GM11168 (cell line): ENCODE data around the gene SLC19A3.
"Not testable (repeated sequence)": the region's sequence is repeated elsewhere in the genome, so short reads cannot be mapped to it uniquely, and the experiment has no call there.

Source experiments
- in situ Hi-C: fragments of 300-500 bp; cut with MboI; formaldehyde crosslinking; loops from one replicate; pipeline ENCODE4 v1.12.0; 2022; ENCODE audit warnings: low sequenced_read_pairs; ENCODE audit not compliant: unreplicated experiment

Gene SLC19A3

DNA sequence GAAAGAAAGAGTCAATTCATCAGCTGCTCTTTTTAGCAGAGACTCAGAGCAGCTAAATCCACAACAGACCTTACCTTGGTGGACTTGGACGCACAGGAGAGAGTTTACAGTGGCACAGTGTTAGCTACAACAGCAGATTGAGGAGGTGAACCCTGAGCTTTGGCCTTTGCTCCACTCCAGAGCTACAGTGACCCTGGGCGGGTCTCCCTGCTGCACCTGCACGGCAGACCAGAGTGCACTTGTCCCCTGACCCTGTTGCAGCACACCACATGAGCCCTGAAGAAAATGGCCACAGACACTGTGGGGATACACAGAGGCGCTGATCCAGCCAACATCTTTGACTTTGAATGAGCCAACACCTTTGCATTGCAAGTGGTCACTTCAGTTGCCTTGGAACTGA lies 11.0 kb downstream of the SLC19A3 start:
- in situ Hi-C loops, result no loop called here

DNA sequence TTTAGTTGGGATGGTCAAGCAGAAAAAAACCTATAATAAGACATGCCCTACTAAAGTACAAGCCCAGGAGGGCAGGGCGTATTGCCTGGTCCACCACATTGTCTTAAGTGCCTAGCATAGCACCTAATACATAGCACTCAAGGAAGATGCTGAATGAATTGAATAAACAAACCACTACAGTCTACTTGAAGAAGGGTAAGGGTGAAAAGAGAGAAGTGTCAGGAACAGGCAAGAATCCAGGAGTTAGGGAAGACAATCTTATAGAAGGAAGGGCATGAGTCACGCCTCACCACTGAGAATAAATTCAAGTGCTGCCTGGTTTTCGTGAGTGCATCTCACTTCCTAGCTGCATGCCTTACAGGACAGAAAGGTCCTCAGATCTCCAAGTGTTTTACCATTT lies 13.9 kb downstream of the SLC19A3 start:
- in situ Hi-C loops, result no loop called here

DNA sequence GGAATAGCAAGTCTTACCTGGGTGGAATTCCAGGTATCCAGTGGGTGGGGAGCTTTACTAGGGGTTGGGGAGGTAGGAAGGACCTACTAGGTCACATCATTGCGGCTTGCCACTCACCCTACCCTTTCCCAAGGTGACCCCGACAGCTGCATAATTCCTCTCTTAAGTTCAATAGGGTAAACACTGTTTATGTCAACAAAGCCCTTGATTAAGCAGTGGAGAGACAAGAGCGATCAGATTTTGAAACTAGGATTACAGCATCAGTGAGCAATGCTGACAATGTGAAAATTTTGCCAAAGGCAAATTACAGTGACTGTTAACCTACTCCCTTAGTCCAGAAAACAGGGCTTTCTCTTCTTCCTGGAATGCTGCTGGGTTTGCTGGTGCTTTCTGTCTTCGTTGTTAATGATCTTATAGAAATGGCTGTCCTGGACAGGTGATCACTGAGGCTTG lies 14.5 kb downstream of the SLC19A3 start:
- in situ Hi-C loops, result no loop called here

DNA sequence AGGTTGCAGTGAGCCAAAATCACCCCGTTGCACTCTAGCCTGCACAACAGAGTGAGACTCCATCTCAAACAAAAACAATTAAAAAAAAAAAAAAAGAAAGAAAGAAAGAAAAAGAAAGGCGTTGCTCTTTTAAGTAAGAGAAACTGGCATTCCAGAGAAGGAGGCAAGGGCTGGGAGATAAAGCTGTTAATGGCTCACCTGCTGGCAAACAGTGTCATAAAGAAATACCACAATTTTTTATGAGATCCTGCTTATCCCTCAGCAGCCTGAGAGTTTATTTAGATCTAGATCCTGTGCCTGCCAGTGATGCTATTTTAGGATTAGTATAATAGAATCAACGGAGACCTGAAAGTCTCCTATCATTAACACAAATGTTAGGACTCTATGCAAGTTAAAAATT lies 16.3 kb downstream of the SLC19A3 start:
- in situ Hi-C loops, result no loop called here

DNA sequence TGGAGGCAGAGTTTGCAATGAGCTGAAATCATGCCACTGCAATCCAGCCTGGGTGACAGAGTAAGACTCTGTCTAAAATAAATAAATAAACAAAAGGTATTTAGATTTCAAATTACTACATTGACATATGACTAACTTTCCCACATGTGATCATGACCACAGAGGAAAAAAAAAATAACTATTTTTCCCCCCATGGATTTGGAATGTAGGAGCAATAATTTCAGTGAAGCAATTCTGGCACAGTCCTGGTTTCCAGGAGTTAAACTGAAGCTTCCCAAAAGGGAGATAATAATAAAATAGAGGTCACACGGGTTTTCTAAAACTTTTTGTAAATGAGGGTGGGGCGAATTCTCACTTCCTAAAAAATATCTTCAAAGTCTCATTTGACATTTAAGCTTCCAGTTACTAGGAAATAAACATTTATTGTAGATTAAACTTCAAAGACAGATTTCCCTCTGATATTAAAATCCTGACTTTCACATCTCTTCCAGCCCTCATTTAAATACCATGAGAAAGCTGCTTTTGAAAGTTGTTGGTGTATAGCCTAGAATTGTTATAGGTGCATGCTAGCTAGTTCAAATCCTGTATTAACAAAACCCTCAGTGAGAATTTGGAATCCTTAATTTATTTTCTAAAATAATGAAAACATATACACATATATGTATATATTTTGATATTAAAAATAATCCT lies 20.7 kb downstream of the SLC19A3 start:
- in situ Hi-C loops, result no loop called here

DNA sequence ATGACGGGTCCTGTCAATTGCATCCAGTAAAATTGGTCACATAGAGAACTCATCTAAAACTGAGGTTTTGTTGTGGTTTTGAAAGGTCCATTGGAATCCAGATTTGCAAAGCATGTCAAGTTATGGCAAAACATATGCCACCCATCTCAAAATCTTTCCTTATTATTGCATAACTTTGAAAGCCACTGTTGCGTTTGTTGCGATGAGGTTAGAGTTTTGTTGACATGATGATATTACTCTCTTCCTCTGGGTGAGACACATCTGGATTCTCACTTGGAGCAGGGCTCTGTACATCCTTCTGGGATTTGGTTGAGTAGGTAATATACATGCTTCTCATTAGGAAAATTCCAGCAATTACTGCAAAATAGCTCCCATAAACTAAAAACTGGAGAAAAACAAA lies 30.6 kb downstream of the SLC19A3 start:
- in situ Hi-C loops, result no loop called here

DNA sequence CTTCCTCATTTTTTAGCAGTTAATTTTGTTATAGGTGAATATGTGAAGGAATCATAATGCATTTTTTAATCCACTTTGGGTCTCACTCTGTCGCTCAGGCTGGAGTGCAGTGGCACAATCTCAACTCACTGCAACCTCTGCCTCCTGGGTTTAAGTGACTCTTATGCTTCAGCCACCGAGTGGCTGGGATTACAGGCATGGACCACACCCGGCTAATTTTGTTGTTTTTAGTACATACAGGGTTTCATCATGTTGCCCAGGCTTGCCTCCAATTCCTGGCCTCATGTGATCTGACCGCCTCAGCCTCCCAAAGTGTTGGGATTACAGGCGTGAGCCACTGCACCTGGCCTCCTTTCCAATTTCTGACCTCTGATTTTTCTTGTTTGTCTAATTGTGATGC lies 33.6 kb downstream of the SLC19A3 start:
- in situ Hi-C loops, result no loop called here

DNA sequence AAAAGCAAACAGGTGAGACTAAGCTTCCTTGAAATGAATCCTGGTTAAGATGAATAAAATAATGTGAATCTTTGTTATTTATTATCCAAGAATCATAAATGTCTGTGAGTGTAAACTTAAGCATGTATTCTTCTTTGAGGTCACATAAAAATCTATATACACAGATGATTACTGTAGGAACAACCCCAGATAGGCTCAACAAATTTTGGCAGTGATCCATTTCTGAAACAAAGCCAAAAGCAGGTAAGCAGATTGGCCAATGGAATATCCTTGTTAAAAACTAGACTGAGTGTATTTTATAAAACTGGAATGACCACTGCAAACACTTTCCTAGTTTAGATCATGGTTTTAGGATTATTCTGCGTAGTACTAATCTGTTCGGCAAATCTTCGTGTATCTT lies 39.9 kb downstream of the SLC19A3 start:
- in situ Hi-C loops, result no loop called here

DNA sequence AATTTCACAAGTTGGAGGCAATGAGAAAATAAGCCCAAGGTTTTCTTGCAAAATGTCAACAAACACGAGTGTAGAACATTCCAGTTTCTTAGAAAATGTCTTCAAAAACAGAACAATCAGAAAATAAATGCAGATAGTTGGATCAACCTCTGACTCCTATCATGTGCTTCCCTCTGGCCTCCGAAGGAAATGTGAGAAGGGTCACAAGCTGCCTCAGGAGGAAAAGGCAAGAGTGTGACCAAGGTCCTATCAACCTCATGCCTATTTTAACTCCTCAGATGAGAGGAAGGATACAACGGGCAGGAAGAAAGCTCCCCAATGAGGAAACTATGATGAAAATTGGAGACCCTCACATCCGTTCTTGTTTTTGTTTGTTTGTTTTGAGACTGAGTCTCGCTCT lies 43.3 kb downstream of the SLC19A3 start:
- in situ Hi-C loops, result no loop called here

DNA sequence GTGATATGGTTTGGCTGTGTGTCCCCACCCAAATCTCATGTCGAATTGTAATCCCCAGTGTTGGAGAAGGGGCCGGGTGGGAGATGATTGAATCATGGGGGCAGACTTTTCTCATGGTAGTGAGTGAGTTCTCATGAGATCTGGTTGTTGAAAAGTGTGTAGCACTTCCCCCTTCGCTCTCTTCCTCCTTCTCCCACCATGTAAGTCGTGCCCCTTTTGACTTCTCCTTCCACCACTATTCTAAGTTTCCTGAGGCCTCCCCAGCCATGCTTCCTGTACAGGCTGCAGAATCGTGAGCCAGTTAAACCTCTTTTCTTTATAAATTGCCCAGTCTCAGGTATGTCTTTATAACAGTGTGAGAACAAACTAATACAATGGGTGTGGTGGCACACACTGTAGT lies 44.2 kb downstream of the SLC19A3 start:
- in situ Hi-C loops, result not testable (repeated sequence)

DNA sequence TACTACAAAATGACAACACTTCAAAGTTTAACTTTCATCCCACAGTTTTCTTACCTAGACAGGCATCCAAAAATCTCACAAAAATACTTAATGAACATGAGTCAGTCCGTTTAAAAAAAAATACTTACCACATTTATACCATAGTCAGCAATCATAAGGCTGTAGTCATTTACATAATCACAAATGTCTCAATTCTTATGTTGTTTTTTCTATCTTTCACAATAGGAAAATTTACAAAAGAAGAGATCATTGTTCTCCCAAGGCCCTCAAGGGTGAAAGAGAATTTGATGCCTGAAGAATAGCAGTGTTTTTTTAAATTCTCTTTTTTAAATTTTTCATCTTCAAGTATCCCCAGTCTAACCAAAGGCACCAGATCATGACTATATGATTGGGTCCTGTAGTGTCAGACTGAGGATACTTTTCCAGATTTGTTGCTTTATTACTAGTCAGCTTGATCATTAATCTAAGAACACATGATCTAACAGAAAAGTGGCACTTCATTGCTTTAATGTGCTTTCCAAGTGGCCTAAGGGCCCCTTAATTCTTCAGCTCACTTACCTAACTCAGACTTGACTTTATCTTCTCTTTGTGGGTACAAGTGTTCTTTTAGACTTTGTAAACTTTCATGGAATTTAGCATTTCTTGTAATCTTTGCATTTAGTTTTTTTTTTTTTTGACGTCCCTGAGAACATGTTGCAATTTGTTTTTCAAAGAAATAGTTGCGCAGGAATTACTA lies 46.5 kb downstream of the SLC19A3 start:
- in situ Hi-C loops, result no loop called here

DNA sequence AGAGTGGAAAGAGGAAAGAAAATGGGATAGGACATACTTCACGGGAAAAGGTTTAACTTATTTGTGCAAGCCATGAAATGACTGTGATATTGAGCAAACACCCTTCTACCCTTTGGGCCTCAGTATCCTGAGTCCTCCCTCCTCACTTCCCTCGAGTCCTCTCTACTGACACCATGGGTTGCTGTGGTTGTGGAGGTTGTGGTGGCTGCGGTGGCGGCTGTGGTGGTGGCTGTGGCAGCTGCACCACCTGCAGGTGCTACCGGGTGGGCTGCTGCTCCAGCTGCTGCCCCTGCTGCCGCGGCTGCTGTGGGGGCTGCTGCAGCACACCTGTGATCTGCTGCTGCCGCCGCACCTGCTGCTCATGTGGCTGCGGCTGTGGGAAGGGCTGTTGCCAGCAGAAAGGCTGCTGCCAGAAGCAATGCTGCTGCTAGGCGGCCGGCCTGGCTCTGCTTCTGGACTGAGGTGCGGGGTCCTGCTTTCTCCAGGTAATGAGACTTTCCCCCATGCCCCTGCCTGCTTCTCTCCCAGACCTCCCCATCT lies 51.1 kb downstream of the SLC19A3 start, which contains the start of gene SCYGR5:
Gene SCYGR5 (plus strand): TSS at position 174 of the 540 bp plus-strand sequence. CDS start 0 bp downstream, at position 174.
- in situ Hi-C loops, result not testable (repeated sequence)

DNA sequence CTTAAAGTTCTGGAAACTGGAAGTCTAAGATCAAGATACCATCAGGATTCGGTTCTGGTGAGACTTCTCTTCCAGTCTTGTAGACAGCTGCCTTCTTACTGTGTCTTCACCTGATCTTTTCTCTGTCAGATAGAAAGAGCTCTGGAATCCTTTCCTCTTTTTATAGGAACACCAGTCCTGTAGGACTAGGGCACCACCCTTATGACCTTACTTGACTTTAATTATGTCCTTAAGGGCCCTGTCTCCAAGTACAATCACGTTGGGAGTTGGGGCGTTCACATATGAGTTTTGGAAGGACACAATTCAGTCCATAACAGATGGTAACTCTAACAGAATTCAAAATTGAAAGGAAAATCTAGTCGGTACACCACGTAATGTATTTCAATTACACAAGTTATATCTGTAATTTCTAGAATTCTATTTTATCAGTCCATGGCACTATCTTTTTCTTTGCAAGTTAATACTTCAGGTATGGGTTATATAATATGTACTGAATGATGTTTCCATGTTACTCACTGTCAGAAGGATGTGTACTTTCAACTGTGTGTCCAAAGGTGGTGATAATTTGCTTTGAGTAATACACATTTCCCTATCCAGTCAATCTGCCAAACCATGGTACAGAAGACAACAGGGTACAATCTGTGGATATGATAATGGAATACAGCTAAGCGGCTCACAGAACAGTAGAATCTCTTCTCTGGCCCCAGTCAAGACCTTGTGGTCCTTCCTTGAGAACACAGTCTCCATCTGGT lies 52.5 kb downstream of the SLC19A3 start:
- in situ Hi-C loops, result no loop called here

DNA sequence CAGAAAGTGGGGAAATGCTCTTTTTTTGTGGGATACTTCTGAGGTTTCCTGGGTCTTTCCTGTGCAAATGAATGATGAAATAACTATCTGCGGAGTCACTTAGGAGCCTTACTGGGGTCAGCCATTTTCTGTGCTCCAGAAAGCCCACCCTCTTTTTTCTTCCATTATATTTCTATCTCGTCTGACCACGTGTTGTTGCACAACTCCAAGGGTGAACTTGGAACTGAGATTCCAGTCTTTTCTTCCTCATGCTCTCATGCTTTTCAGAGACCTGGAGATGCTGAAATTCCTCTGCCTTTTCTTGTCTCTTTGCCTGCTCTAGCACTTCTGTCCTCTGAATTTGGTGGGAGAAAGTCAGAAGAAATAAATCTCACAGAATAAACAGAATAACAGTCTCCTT lies 56.0 kb downstream of the SLC19A3 start:
- in situ Hi-C loops, result loop anchor here (5.0 kb wide), 1 partner anchor 205 kb away; no protein-coding TSS in a partner anchor

DNA sequence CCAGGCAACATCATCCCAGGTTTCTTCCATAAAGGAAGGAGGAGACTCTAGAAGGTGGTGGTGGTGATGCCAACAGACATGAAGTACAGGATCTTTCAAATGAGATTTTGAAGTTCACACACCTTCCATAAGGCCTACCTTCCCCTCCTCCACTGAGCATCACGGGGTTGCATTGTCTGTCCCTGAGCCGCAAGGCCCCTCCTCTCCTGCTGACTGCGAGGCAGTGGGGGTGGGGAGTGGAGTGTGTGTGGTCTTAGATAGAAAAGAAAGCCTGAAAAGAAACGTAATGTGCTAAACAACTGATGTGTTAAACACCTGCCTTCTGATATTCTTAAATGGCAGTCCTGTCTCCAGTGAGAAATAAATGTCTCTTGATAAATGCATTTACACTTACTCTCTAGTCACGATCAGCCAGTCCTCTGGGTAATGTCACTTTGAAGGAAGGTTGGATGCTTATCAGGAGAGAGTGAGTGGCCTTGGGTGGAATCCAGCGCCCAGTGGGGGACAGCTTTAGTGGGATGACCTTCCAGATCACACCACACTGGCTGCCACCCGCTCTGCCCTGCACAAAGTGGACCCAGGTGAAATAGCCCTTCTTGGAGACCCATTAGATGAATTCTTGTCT lies 56.7 kb downstream of the SLC19A3 start:
- in situ Hi-C loops, result loop anchor here (5.0 kb wide), 1 partner anchor 206 kb away; no protein-coding TSS in a partner anchor

DNA sequence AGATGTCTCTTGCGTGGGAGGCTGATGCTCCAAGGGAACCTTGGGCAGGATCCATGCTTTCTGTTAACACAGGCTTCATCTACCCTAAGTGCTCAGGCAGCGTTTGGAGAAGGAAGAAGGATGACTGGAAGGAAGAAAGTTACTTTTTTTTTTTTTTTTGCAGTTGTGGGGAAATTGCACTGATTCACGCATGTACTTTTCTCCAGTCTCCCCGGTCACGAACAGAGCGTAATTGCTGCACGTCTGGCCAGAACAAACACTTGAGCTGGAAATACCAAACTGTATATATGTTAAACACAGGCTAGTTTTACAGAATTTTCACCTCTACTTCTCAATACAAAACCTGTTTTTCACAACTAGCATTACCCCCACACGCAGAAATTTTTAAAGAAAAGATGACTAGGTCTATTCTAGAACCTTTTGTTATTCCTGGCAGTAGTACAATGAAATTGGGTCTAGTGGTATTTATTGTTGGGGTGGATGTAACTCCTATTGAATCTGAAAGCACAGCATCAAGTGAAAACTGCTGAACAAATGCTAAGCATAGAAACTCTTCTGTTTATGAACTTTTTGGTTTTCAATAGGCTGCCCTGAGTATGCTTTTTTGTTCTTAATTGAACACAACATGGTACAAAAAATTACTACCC lies 60.5 kb downstream of the SLC19A3 start:
- in situ Hi-C loops, result no loop called here

DNA sequence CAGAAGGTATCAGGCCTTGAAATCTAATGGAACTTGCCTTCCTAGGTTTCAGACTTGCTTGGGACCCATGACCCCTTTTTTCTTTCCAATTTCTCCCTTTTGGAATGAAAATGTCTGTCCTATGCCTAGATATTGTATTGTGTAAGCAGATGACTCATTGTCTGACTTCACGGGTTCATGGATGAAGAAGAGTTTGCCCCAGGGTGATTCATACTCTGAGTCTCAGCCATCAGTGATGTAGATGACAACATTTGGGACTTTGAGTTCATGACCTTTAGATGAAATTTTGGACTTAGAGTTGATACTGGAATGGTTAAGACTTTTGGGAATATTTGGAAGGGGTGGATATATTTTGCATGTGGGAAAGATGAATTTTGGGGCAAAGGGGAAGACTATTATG lies 62.4 kb downstream of the SLC19A3 start:
- in situ Hi-C loops, result no loop called here

DNA sequence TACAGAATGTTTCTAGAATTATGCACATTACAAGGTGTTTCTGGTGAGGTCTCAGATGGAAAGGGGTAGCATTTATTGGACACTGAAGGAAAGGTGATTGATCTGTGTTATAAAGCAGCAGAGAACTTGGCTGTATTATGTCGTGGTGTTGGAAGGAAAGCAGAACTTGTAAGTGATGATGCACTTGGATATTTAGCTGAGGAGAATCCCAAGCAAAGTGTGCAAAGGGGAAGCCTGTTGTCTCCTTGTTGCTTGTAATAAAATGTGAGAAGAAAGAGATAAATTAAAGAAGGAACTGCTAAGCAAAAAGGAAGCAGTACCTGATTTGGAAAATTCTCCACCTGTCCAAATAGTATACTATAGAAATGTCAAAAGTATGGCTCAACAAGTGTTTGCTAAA lies 63.4 kb downstream of the SLC19A3 start:
- in situ Hi-C loops, result no loop called here

DNA sequence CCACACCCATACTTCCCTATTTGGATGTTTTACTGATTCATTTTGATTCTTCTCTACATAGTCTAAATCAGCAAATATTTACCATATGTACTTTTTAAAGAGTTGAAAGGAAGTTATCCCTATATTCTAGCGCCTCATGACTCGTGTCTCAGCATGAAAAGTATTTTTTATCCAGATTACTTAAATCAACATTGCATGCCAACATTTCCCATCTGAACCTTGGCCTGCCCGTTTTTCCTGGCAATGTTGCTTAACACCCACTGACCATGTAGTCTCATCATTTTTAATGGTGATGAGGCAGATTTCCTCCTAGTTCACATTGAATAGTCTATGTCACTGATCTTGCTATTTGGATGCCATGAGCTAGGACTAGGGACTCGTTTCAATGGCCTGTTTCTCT lies 64.4 kb downstream of the SLC19A3 start:
- in situ Hi-C loops, result no loop called here
